Prostate gland (tissue), 2 donors: ENCODE results near the gene TSSK1B. TPM values are rescaled to one million over a fixed set of nuclear protein-coding genes. Genes with fewer than 3 reads are reported as not detected.

Experiments used
- DNase-seq: peaks from one replicate; pipeline ENCODE4 v3.0.0-alpha.2; 2019; ENCODE audit warnings: low spot score
- H3K27ac ChIP-seq, 2 donors: fragments of 200-600 bp; sonication (generic); 2 replicates each; pipeline ENCODE4 v1.5.1; 2017 to 2019
- H3K27me3 ChIP-seq: fragments of 200-600 bp; sonication (generic); replicated peaks from 2 replicates; pipeline ENCODE4 v1.5.1; 2019; ENCODE audit not compliant: insufficient read depth
- H3K36me3 ChIP-seq, 2 donors: fragments of 200-600 bp; sonication (generic); 1 replicate in 1 of 2; 2 replicates in 1 of 2; pipeline versions ENCODE4 v1.5.1 to v1.8.1; 2017 to 2019
- H3K4me1 ChIP-seq: fragments of 200-600 bp; sonication (generic); replicated peaks from 2 replicates; pipeline ENCODE4 v1.5.1; 2019
- H3K4me3 ChIP-seq, 2 donors: fragments of 200-600 bp; sonication (generic); 2 replicates each; pipeline ENCODE4 v1.5.1; 2017 to 2019
- H3K9me3 ChIP-seq: fragments of 200-600 bp; sonication (generic); 2 replicates; pipeline ENCODE4 v1.5.1; 2017
- CTCF ChIP-seq, 4 experiments: fragments of 200-600 bp in 2 of 4; fragments of 450-650 bp in 2 of 4; sonication (generic) in 2 of 4; IDR thresholded peaks; 1 replicate in 3 of 4; 2 replicates in 1 of 4; pipeline ENCODE4 v1.5.1; 2016 to 2019; ENCODE audit warnings: antibody characterized with exemption in 4 of 4, mild to moderate bottlenecking in 2 of 4, moderate library complexity in 2 of 4
- POLR2A ChIP-seq: fragments of 450-650 bp; IDR thresholded peaks from one replicate; pipeline ENCODE4 v1.6.1; 2016; ENCODE audit warnings: antibody characterized with exemption, mild to moderate bottlenecking
- POLR2AphosphoS5 ChIP-seq: sonication (generic); formaldehyde crosslinking; IDR thresholded peaks from one replicate; pipeline ENCODE4 v1.6.1; 2017; ENCODE audit warnings: antibody characterized with exemption
- WGBS: methylation state at CpG from one replicate; pipeline ENCODE4 v1.1.5; 2018; 5-methylcytosine and 5-hydroxymethylcytosine counted together
- intact Hi-C: fragments of 100-400 bp; cut with DNase I; formaldehyde crosslinking; loops from one replicate; pipeline ENCODE4 v1.14.2; 2022
- total RNA-seq, 2 donors: library from RNA; depleted of rRNA; stranded (reverse); fragments of >200 nt; gene quantifications; one replicate each; pipeline ENCODE4 v1.1.0, GENCODE V29; 2016

Gene TSSK1B
- total RNA-seq, 2 donors from 2014 or later, result 0.32 to 4.0 TPM

GRCh38 chr5:113452941-113453340 lies 18.2 kb upstream of the TSSK1B start:
- Histone ChIP-seq H3K36me3 (no peaks in the 10 kb centered on the region), H3K27me3 (no peaks in the 10 kb centered on the region), H3K9me3 (no peaks in the 10 kb centered on the region), H3K4me3 (no peak overlapping the region), H3K27ac (no peak overlapping the region), H3K4me1 (no peaks in the 10 kb centered on the region)
- TF ChIP-seq CTCF (IDR thresholded peaks at IDR 0.05) (no peak), POLR2AphosphoS5 (no peak), POLR2A (no peak)
- intact Hi-C loops, result no loop called here
- DNase-seq, result no peak
- 94% methylated on average over 6 of the region's 6 CpGs for WGBS

GRCh38 chr5:113451797-113452196 lies 17.0 kb upstream of the TSSK1B start:
- intact Hi-C loops, result no loop called here
- 77% methylated on average over 2 of the region's 2 CpGs for WGBS
- Histone ChIP-seq H3K27ac (no peak overlapping the region), H3K4me1 (no peaks in the 10 kb centered on the region), H3K9me3 (no peaks in the 10 kb centered on the region), H3K4me3 (no peak overlapping the region), H3K36me3 (no peaks in the 10 kb centered on the region), H3K27me3 (no peaks in the 10 kb centered on the region)
- DNase-seq, result no peak
- TF ChIP-seq CTCF (IDR thresholded peaks at IDR 0.05) (no peak), POLR2A (no peak)

- Histone ChIP-seq H3K36me3 (no peaks in the 10 kb centered on the region), H3K4me3 (no peak overlapping the region), H3K27me3 (no peaks in the 10 kb centered on the region), H3K4me1 (no peaks in the 10 kb centered on the region), H3K9me3 (no peaks in the 10 kb centered on the region), H3K27ac (no peak overlapping the region)
- intact Hi-C loops, result no loop called here
- 26% methylated on average over 2 of the region's 2 CpGs for WGBS
- no peak for TF ChIP-seq CTCF (IDR thresholded peaks at IDR 0.05)
- TF ChIP-seq POLR2AphosphoS5, result no peak
- TF ChIP-seq POLR2A, result no peak
- DNase-seq, result no peak
Measured at GRCh38 chr5:113450929-113451328, 16.1 kb upstream of the TSSK1B start.

- WGBS, result 72% methylated on average over 2 of the region's 2 CpGs
- no peaks in the 10 kb centered on the region for H3K4me1 ChIP-seq
- intact Hi-C loops, result no loop called here
- no peak for TF ChIP-seq POLR2A
- TF ChIP-seq POLR2AphosphoS5, result no peak
- TF ChIP-seq CTCF (IDR thresholded peaks at IDR 0.05), result no peak
- H3K4me3 ChIP-seq, result no peak overlapping the region
- H3K36me3 ChIP-seq, result no peaks in the 10 kb centered on the region
- H3K27me3 ChIP-seq, result no peaks in the 10 kb centered on the region
- H3K9me3 ChIP-seq, result no peaks in the 10 kb centered on the region
- no peak for DNase-seq
- H3K27ac ChIP-seq, result no peak overlapping the region
Measured at GRCh38 chr5:113450462-113450861, 15.7 kb upstream of the TSSK1B start.

GRCh38 chr5:113448252-113448651 lies 13.5 kb upstream of the TSSK1B start:
- DNase-seq, result no peak
- TF ChIP-seq CTCF (IDR thresholded peaks at IDR 0.05) (no peak), POLR2AphosphoS5 (no peak), POLR2A (no peak)
- no peaks in the 10 kb centered on the region for H3K27me3 ChIP-seq
- no peaks in the 10 kb centered on the region for H3K4me1 ChIP-seq
- WGBS, result 50% methylated on average over 3 of the region's 3 CpGs
- no peak overlapping the region for H3K4me3 ChIP-seq
- H3K9me3 ChIP-seq, result no peaks in the 10 kb centered on the region
- intact Hi-C loops, result no loop called here
- no peaks in the 10 kb centered on the region for H3K36me3 ChIP-seq
- H3K27ac ChIP-seq, result no peak overlapping the region
